Glutamatergic neuron (in vitro differentiated cells): ENCODE results near the gene MAN1A1. TPM values are rescaled to one million over a fixed set of nuclear protein-coding genes. Genes with fewer than 3 reads are reported as not detected.
"Not testable (repeated sequence)": the region's sequence is repeated elsewhere in the genome, so short reads cannot be mapped to it uniquely, and the experiment has no call there.

Source experiments
- DNase-seq: peaks from one replicate; pipeline ENCODE4 v3.0.0; 2022
- H3K27ac Mint-ChIP-seq: one replicate; pipeline ENCODE4 v1.8.0; 2020; ENCODE audit warnings: mild to moderate bottlenecking, mixed read lengths, inconsistent platforms; ENCODE audit not compliant: unreplicated experiment
- H3K27me3 Mint-ChIP-seq: one replicate; pipeline ENCODE4 v1.8.0; 2020; ENCODE audit warnings: mild to moderate bottlenecking, moderate library complexity, mixed read lengths, inconsistent platforms; ENCODE audit not compliant: unreplicated experiment
- H3K36me3 Mint-ChIP-seq: one replicate; pipeline ENCODE4 v1.8.0; 2020; ENCODE audit warnings: mild to moderate bottlenecking, mixed read lengths, inconsistent platforms; ENCODE audit not compliant: unreplicated experiment
- H3K4me1 Mint-ChIP-seq: one replicate; pipeline ENCODE4 v1.8.0; 2020; ENCODE audit warnings: mild to moderate bottlenecking, low read depth, mixed read lengths, inconsistent platforms; ENCODE audit not compliant: unreplicated experiment
- H3K4me3 Mint-ChIP-seq: one replicate; pipeline ENCODE4 v1.8.0; 2020; ENCODE audit warnings: mild to moderate bottlenecking, mixed read lengths, inconsistent platforms; ENCODE audit not compliant: unreplicated experiment
- H3K9me3 Mint-ChIP-seq: one replicate; pipeline ENCODE4 v1.8.0; 2020; ENCODE audit warnings: mild to moderate bottlenecking, moderate library complexity, mixed read lengths, inconsistent platforms; ENCODE audit not compliant: unreplicated experiment
- total RNA-seq: library from RNA; stranded (reverse); fragmentation: NEBNext Ultra II Directional; extraction: Animal tissue kit (Norgen Biotek cat#: 25700); gene quantifications from one replicate; pipeline ENCODE4 v1.2.1, GENCODE V29; 2021; ENCODE audit not compliant: unreplicated experiment
- TF ChIP-seq, protein P1 (sequence below): fragments of 200-600 bp; sonication (generic); IDR thresholded peaks from one replicate; pipeline ENCODE4 v1.5.0; 2021; ENCODE audit not compliant: partially characterized antibody, unreplicated experiment

MAN1A1 gene
- total RNA-seq, 1 donor from 2014 or later = 10.5 TPM

- TF ChIP-seq, protein P1, sequence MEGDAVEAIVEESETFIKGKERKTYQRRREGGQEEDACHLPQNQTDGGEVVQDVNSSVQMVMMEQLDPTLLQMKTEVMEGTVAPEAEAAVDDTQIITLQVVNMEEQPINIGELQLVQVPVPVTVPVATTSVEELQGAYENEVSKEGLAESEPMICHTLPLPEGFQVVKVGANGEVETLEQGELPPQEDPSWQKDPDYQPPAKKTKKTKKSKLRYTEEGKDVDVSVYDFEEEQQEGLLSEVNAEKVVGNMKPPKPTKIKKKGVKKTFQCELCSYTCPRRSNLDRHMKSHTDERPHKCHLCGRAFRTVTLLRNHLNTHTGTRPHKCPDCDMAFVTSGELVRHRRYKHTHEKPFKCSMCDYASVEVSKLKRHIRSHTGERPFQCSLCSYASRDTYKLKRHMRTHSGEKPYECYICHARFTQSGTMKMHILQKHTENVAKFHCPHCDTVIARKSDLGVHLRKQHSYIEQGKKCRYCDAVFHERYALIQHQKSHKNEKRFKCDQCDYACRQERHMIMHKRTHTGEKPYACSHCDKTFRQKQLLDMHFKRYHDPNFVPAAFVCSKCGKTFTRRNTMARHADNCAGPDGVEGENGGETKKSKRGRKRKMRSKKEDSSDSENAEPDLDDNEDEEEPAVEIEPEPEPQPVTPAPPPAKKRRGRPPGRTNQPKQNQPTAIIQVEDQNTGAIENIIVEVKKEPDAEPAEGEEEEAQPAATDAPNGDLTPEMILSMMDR = no peak
- H3K9me3 Mint-ChIP-seq = no peaks in the 10 kb centered on the region
- DNase-seq = no peak
- H3K27ac Mint-ChIP-seq = no peak overlapping the region
- H3K36me3 Mint-ChIP-seq = no peaks in the 10 kb centered on the region
- no peaks in the 10 kb centered on the region for H3K4me1 Mint-ChIP-seq
- no peak overlapping the region for H3K4me3 Mint-ChIP-seq
- peaks cover 2% of the 10 kb centered on the region for H3K27me3 Mint-ChIP-seq
Observed at GRCh38 chr6:119170447-119171087, 179.0 kb downstream of the MAN1A1 start.

- H3K4me1 Mint-ChIP-seq = no peaks in the 10 kb centered on the region
- TF ChIP-seq, protein P1 = no peak
- no peak for DNase-seq
- H3K27me3 Mint-ChIP-seq = peaks cover 2% of the 10 kb centered on the region
- no peak overlapping the region for H3K27ac Mint-ChIP-seq
- no peak overlapping the region for H3K4me3 Mint-ChIP-seq
- no peaks in the 10 kb centered on the region for H3K9me3 Mint-ChIP-seq
- no peaks in the 10 kb centered on the region for H3K36me3 Mint-ChIP-seq
Observed at GRCh38 chr6:119170103-119170446, 179.5 kb downstream of the MAN1A1 start.

DNA sequence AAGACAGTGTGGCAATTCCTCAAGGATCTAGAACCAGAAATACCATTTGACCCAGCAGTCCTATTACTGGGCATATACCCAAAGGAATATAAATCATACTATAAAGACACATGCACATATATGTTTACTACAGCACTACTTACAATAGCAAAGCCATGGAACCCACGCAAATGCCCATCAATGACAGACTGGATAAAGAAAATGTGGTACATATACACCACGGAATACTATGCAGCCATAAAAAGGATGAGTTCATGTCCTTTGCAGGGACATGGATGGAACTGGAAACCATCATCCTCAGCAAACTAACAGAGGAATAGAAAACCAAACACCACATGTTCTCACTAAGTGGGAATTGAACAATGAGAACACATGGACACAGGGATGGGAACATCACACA lies 180.2 kb downstream of the MAN1A1 start:
- H3K36me3 Mint-ChIP-seq, H3K4me3 Mint-ChIP-seq, H3K27me3 Mint-ChIP-seq, H3K27ac Mint-ChIP-seq, H3K9me3 Mint-ChIP-seq, DNase-seq, H3K4me1 Mint-ChIP-seq: not testable (repeated sequence)

- Mint-ChIP-seq H3K4me1 (no peaks in the 10 kb centered on the region), H3K27me3 (peaks cover 2% of the 10 kb centered on the region), H3K36me3 (no peaks in the 10 kb centered on the region), H3K4me3 (no peak overlapping the region), H3K27ac (no peak overlapping the region), H3K9me3 (no peaks in the 10 kb centered on the region)
- TF ChIP-seq, protein P1 = no peak
- no peak for DNase-seq
Observed at GRCh38 chr6:119166024-119166784, 183.4 kb downstream of the MAN1A1 start.

- no peak for DNase-seq
Observed at GRCh38 chr6:119163006-119163405, 186.6 kb downstream of the MAN1A1 start.

More at GRCh38 chr6:119163006-119163405, 186.6 kb downstream of the MAN1A1 start:
- no peaks in the 10 kb centered on the region for H3K36me3 Mint-ChIP-seq
- peaks cover 2% of the 10 kb centered on the region for H3K4me1 Mint-ChIP-seq
- H3K4me3 Mint-ChIP-seq = no peak overlapping the region
- TF ChIP-seq, protein P1 = no peak
- H3K27ac Mint-ChIP-seq = no peak overlapping the region
- H3K9me3 Mint-ChIP-seq = no peaks in the 10 kb centered on the region
- no peaks in the 10 kb centered on the region for H3K27me3 Mint-ChIP-seq
